Endodermal cell (in vitro differentiated cells): ENCODE measurements around the gene TRAPPC2B. TPM values are rescaled to one million over a fixed set of nuclear protein-coding genes. Genes with fewer than 3 reads are reported as not detected.
A peak's percentile ranks its signal among the peaks of the same experiment; 100 is the strongest.

Experiments
- DNase-seq: peaks from one replicate; pipeline ENCODE4 v3.0.0-alpha.2; 2017
- H3K27ac ChIP-seq: 2 replicates; pipeline ENCODE4 v1.5.1; 2013; ENCODE audit warnings: mild to moderate bottlenecking, low read depth, low read length, moderate library complexity
- H3K27me3 ChIP-seq: 2 replicates; pipeline ENCODE4 v1.6.1; 2013; ENCODE audit warnings: mild to moderate bottlenecking, low read length, moderate library complexity; ENCODE audit not compliant: insufficient read depth, control insufficient read depth, poor library complexity, severe bottlenecking
- H3K36me3 ChIP-seq: 2 replicates; pipeline ENCODE4 v1.7.0; 2013; ENCODE audit warnings: mild to moderate bottlenecking, low read length, moderate library complexity; ENCODE audit not compliant: control insufficient read depth, insufficient read depth
- H3K4me1 ChIP-seq: one replicate; pipeline ENCODE4 v1.7.0; 2013; ENCODE audit warnings: low read length; ENCODE audit not compliant: control insufficient read depth, insufficient read depth
- H3K4me3 ChIP-seq: 2 replicates; pipeline ENCODE4 v1.5.1; 2013; ENCODE audit warnings: mild to moderate bottlenecking, low read length, moderate library complexity
- H3K9ac ChIP-seq: 2 replicates; pipeline ENCODE4 v1.6.1; 2013; ENCODE audit warnings: mild to moderate bottlenecking, low read length, moderate library complexity; ENCODE audit not compliant: poor library complexity, severe bottlenecking; ENCODE audit errors: extremely low read depth
- H3K9me3 ChIP-seq: 2 replicates; pipeline ENCODE4 v1.6.1; 2013; ENCODE audit warnings: mild to moderate bottlenecking, low read length, moderate library complexity; ENCODE audit not compliant: control insufficient read depth
- H3K27ac Mint-ChIP-seq: 2 replicates; pipeline ENCODE4 v1.8.0; 2020; ENCODE audit warnings: mixed read lengths
- H3K27me3 Mint-ChIP-seq: 2 replicates; pipeline ENCODE4 v1.8.0; 2021; ENCODE audit warnings: mild to moderate bottlenecking, mixed read lengths; ENCODE audit not compliant: insufficient read depth
- H3K36me3 Mint-ChIP-seq: 2 replicates; pipeline ENCODE4 v1.8.0; 2020; ENCODE audit warnings: low read depth, mixed read lengths
- H3K4me1 Mint-ChIP-seq: 2 replicates; pipeline ENCODE4 v1.8.0; 2020; ENCODE audit warnings: mixed read lengths
- H3K4me3 Mint-ChIP-seq: 2 replicates; pipeline ENCODE4 v1.8.0; 2020; ENCODE audit warnings: mild to moderate bottlenecking, moderate library complexity, mixed read lengths
- H3K9me3 Mint-ChIP-seq: 2 replicates; pipeline ENCODE4 v1.8.0; 2020; ENCODE audit warnings: mild to moderate bottlenecking, mixed read lengths
- CTCF ChIP-seq: fragments of 200-600 bp; sonication (generic); conservative IDR thresholded peaks from 2 replicates; pipeline ENCODE4 v1.5.0; 2021; ENCODE audit warnings: antibody characterized with exemption, mild to moderate bottlenecking
- WGBS, 2 experiments: methylation state at CpG; one replicate each; pipeline versions ENCODE4 v1.1.5 to v1.1.7; 2013; ENCODE audit warnings: missing lambda C conversion rate in 2 of 2, mixed read lengths in 1 of 2; ENCODE audit not compliant: insufficient coverage in 1 of 2, insufficient read length in 1 of 2; 5-methylcytosine and 5-hydroxymethylcytosine counted together
- total RNA-seq, 2 donors: library from RNA; stranded (reverse); fragmentation: NEBNext Ultra II Directional in 1 of 2; extraction: Animal tissue kit (Norgen Biotek cat#: 25700) in 1 of 2; gene quantifications; 2 replicates in 1 of 2; 3 replicates in 1 of 2; pipeline ENCODE4 v1.2.1, GENCODE V29; 2021

TRAPPC2B gene
- total RNA-seq, 2 donors from 2014 or later, result 9.2 to 9.5 TPM

GRCh38 chr19:57319869-57320179 is 43.5 kb upstream of the TRAPPC2B start:
- peaks cover 36% of the 10 kb centered on the region for H3K27me3 Mint-ChIP-seq

GRCh38 chr19:57320180-57321084 is 42.9 kb upstream of the TRAPPC2B start, which contains the start of gene ZNF543:
Gene ZNF543 (plus strand): TSS chr19:57320472. CDS start chr19:57320854, 382 bp downstream.
- Mint-ChIP-seq H3K27ac (peak within 1 kb of the TSS; percentile 94), H3K27me3 (peaks cover 30% of the 10 kb centered on the region), H3K9me3 (no peaks in the 10 kb centered on the region), H3K36me3 (peaks cover 19% of the 10 kb centered on the region), H3K4me1 (peaks cover 12% of the 10 kb centered on the region), H3K4me3 (peak within 1 kb of the TSS; percentile 83)
- Histone ChIP-seq H3K36me3 (peaks cover 20% of the 10 kb centered on the region), H3K27me3 (peaks cover 28% of the 10 kb centered on the region), H3K27ac (peak within 1 kb of the TSS; percentile 69), H3K9me3 (no peaks in the 10 kb centered on the region), H3K9ac (peak within 1 kb of the TSS; percentile 90), H3K4me1 (peaks cover 2% of the 10 kb centered on the region), H3K4me3 (peak within 1 kb of the TSS; percentile 91)
- WGBS, 2 experiments, result 0 to 1% methylated on average over 44 to 71 of the region's 71 CpGs
- DNase-seq, result peak; percentile 98
- peak; percentile 19 for TF ChIP-seq CTCF

More at GRCh38 chr19:57319869-57320179, 43.5 kb upstream of the TRAPPC2B start:
- peaks cover 14% of the 10 kb centered on the region for H3K36me3 ChIP-seq
- peak overlapping the region; percentile 91 for H3K4me3 ChIP-seq
- no peaks in the 10 kb centered on the region for H3K9me3 ChIP-seq
- 3% methylated on average over 1 of the region's 1 CpG; no CpG with 5 or more reads in 1 of the 2 experiments for WGBS, 2 experiments
- peak overlapping the region; percentile 94 for H3K27ac Mint-ChIP-seq
- no peak for DNase-seq
- H3K4me1 Mint-ChIP-seq, result peaks cover 12% of the 10 kb centered on the region
- H3K27ac ChIP-seq, result peak overlapping the region; percentile 55
- peaks cover 13% of the 10 kb centered on the region for H3K36me3 Mint-ChIP-seq
- peak overlapping the region; percentile 83 for H3K4me3 Mint-ChIP-seq
- H3K4me1 ChIP-seq, result peaks cover 2% of the 10 kb centered on the region
- no peak for TF ChIP-seq CTCF
- no peaks in the 10 kb centered on the region for H3K9me3 Mint-ChIP-seq
- peaks cover 34% of the 10 kb centered on the region for H3K27me3 ChIP-seq
- H3K9ac ChIP-seq, result peak overlapping the region; percentile 90

- Histone ChIP-seq H3K36me3 (peaks cover 26% of the 10 kb centered on the region), H3K4me3 (peak overlapping the region; percentile 91), H3K9me3 (no peaks in the 10 kb centered on the region), H3K27ac (no peak overlapping the region), H3K27me3 (peaks cover 21% of the 10 kb centered on the region), H3K9ac (peak overlapping the region; percentile 90), H3K4me1 (peaks cover 2% of the 10 kb centered on the region)
- WGBS, 2 experiments, result 64% methylated on average over 7 to 8 of the region's 8 CpGs
- Mint-ChIP-seq H3K4me3 (peak overlapping the region; percentile 83), H3K27me3 (peaks cover 23% of the 10 kb centered on the region), H3K36me3 (peaks cover 25% of the 10 kb centered on the region), H3K4me1 (peaks cover 12% of the 10 kb centered on the region), H3K27ac (peak overlapping the region; percentile 94), H3K9me3 (no peaks in the 10 kb centered on the region)
- no peak for TF ChIP-seq CTCF
- DNase-seq, result no peak
These were observed 42.2 kb upstream of the TRAPPC2B start for GRCh38 chr19:57321116-57321515.
